ENCODE data around the gene CISD1. TPM values are rescaled to one million over a fixed set of nuclear protein-coding genes. Genes with fewer than 3 reads are reported as not detected.

Gene CISD1
- total RNA-seq, 4 donors from 2014 or later: 10.5 to 42.1 (median 13.1) TPM

GRCh38 chr10:58280477-58280876, 11.5 kb downstream of the CISD1 start:
- no peak overlapping the region for H3K4me3 ChIP-seq (ENCODE audit: low read depth, poor library complexity, severe bottlenecking)
- intact Hi-C loops (cut with DNase I; ENCODE audit: low total_unique reads): no loop called here
- TF ChIP-seq POLR2A (IDR thresholded peaks at IDR 0.05): no peak
- TF ChIP-seq CTCF (IDR thresholded peaks at IDR 0.05): no peak
- WGBS, 2 donors: 46 to 59% methylated on average over 3 of the region's 3 CpGs
- no peak for DNase-seq (ENCODE audit: low spot score in 2 of 2)

- intact Hi-C loops (cut with DNase I; ENCODE audit: low total_unique reads): no loop called here
- TF ChIP-seq CTCF (IDR thresholded peaks at IDR 0.05): no peak
- TF ChIP-seq POLR2A (IDR thresholded peaks at IDR 0.05): no peak
- no peak for DNase-seq (ENCODE audit: low spot score in 2 of 2)
- no peak overlapping the region for H3K4me3 ChIP-seq (ENCODE audit: low read depth, poor library complexity, severe bottlenecking)
- 59% methylated on average over 2 of the region's 2 CpGs for WGBS, 2 donors
These were observed 12.3 kb downstream of the CISD1 start for GRCh38 chr10:58281092-58281752.

GRCh38 chr10:58282615-58283014, 13.7 kb downstream of the CISD1 start:
- TF ChIP-seq CTCF (IDR thresholded peaks at IDR 0.05): no peak
- no peak for TF ChIP-seq POLR2A (IDR thresholded peaks at IDR 0.05)
- no peak overlapping the region for H3K4me3 ChIP-seq (ENCODE audit: low read depth, poor library complexity, severe bottlenecking)
- no peak for DNase-seq (ENCODE audit: low spot score in 2 of 2)
- WGBS, 2 donors: 50 to 61% methylated on average over 3 of the region's 3 CpGs
- intact Hi-C loops (cut with DNase I; ENCODE audit: low total_unique reads): no loop called here

- DNase-seq (ENCODE audit: low spot score in 2 of 2): no peak
- intact Hi-C loops (cut with DNase I; ENCODE audit: low total_unique reads): no loop called here
- H3K4me3 ChIP-seq (ENCODE audit: low read depth, poor library complexity, severe bottlenecking): no peak overlapping the region
These were observed 22.7 kb downstream of the CISD1 start for GRCh38 chr10:58291538-58292174.

GRCh38 chr10:58293989-58294388, 25.0 kb downstream of the CISD1 start:
- no peak overlapping the region for H3K4me3 ChIP-seq (ENCODE audit: low read depth, poor library complexity, severe bottlenecking)
- DNase-seq (ENCODE audit: low spot score in 2 of 2): no peak
- WGBS, 2 donors: 89 to 91% methylated on average over 5 of the region's 5 CpGs
- no peak for TF ChIP-seq CTCF (IDR thresholded peaks at IDR 0.05)
- TF ChIP-seq POLR2A (IDR thresholded peaks at IDR 0.05): no peak
- intact Hi-C loops (cut with DNase I; ENCODE audit: low total_unique reads): no loop called here

More at GRCh38 chr10:58291538-58292174, 22.7 kb downstream of the CISD1 start:
- TF ChIP-seq CTCF (IDR thresholded peaks at IDR 0.05): peak in 1 of 3 donors; percentile 57
- no peak for TF ChIP-seq POLR2A (IDR thresholded peaks at IDR 0.05)
- WGBS, 2 donors: 52 to 57% methylated on average over 5 of the region's 5 CpGs
